Peyer's patch (tissue), 4 donors: ENCODE results near the gene GSTM2. TPM values are rescaled to one million over a fixed set of nuclear protein-coding genes. Genes with fewer than 3 reads are reported as not detected.

ENCODE experiments used
- DNase-seq, 3 donors: peaks; one replicate each; pipeline ENCODE4 v3.0.0-alpha.2; 2017 to 2019
- H3K27ac ChIP-seq, 4 donors: fragments of 200-600 bp; sonication (generic); one replicate each; pipeline ENCODE4 v1.5.1; 2016 to 2019
- H3K27me3 ChIP-seq, 2 donors: fragments of 200-600 bp; sonication (generic); one replicate each; pipeline ENCODE4 v1.5.1; 2019
- H3K36me3 ChIP-seq, 3 donors: fragments of 200-600 bp; sonication (generic); one replicate each; pipeline ENCODE4 v1.5.1; 2016 to 2019
- H3K4me1 ChIP-seq, 4 donors: fragments of 200-600 bp; sonication (generic); one replicate each; pipeline ENCODE4 v1.5.1; 2016 to 2019
- H3K4me3 ChIP-seq, 4 donors: fragments of 200-600 bp; sonication (generic); 1 replicate in 3 of 4; 2 replicates in 1 of 4; pipeline ENCODE4 v1.5.1; 2016 to 2019; ENCODE audit warnings: mild to moderate bottlenecking in 1 of 4
- H3K9me3 ChIP-seq, 4 donors: fragments of 200-600 bp; sonication (generic); one replicate each; pipeline ENCODE4 v1.5.1; 2016 to 2019; ENCODE audit warnings: mild to moderate bottlenecking in 1 of 4
- CTCF ChIP-seq, 6 experiments: fragments of 450-650 bp in 4 of 6; fragments of 200-600 bp in 2 of 6; sonication (generic) in 1 of 6; IDR thresholded peaks; one replicate each; pipeline ENCODE4 v1.5.1; 2017 to 2019; ENCODE audit warnings: antibody characterized with exemption in 6 of 6, mild to moderate bottlenecking in 3 of 6, moderate library complexity in 1 of 6
- POLR2A ChIP-seq, 2 donors: fragments of 450-650 bp; IDR thresholded peaks; one replicate each; pipeline ENCODE4 v1.5.1; 2017; ENCODE audit warnings: antibody characterized with exemption in 2 of 2, mild to moderate bottlenecking in 2 of 2, moderate library complexity in 2 of 2
- total RNA-seq, 4 donors: library from RNA; depleted of rRNA; stranded (reverse); fragments of >200 nt; gene quantifications; one replicate each; pipeline ENCODE4 v1.1.0, GENCODE V29; 2016

GSTM2 gene
- total RNA-seq, 4 donors from 2014 or later = 38.5 to 242 (median 116) TPM

DNA sequence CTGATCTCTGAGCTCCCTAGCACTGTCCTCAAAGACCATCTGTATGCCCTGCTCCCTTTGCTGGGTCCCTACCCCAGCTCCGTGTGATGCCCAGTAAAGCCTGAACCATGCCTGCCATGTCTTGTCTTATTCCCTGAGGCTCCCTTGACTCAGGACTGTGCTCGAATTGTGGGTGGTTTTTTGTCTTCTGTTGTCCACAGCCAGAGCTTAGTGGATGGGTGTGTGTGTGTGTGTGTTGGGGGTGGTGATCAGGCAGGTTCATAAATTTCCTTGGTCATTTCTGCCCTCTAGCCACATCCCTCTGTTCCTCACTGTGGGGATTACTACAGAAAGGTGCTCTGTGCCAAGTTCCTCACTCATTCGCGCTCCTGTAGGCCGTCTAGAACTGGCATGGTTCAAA, 49.9 kb downstream of the GSTM2 start:
- no peak for DNase-seq
- H3K27ac ChIP-seq = no peak overlapping the region
- TF ChIP-seq CTCF (IDR thresholded peaks at IDR 0.05) = no peak
- TF ChIP-seq POLR2A (IDR thresholded peaks at IDR 0.05) = no peak

DNA sequence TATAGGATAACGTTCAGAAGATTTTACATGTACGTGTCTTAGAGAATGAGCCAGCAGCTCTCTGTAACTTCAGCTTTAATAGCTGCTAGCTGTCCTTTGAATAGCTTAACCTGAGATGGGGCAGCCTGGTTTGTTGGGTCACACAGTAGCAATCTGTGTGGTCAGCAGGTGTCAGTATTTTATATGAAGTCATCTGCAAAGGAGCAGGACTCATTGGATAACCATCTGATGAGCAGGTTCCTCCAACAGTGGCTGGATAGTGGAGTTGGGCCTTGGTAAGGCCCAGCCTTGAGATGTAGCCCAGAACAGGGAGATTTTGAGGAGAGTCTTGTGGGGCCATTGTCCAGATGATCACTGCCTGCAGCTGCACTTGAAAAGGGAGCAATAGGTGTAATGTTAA, 50.6 kb downstream of the GSTM2 start:
- TF ChIP-seq POLR2A (IDR thresholded peaks at IDR 0.05) (no peak), CTCF (IDR thresholded peaks at IDR 0.05) (peak in 3 of 6 experiments; percentile 49 to 61 (median 51))
- DNase-seq = no peak
- Histone ChIP-seq H3K4me3 (no peak overlapping the region), H3K27me3 (no peaks in the 10 kb centered on the region), H3K27ac (no peak overlapping the region), H3K9me3 (no peaks in the 10 kb centered on the region), H3K4me1 (no peaks in the 10 kb centered on the region), H3K36me3 (no peaks in the 10 kb centered on the region)

More for the DNA sequence above, 49.9 kb downstream of the GSTM2 start:
- Histone ChIP-seq H3K4me3 (no peak overlapping the region), H3K36me3 (no peaks in the 10 kb centered on the region), H3K9me3 (no peaks in the 10 kb centered on the region), H3K4me1 (no peaks in the 10 kb centered on the region), H3K27me3 (no peaks in the 10 kb centered on the region)

DNA sequence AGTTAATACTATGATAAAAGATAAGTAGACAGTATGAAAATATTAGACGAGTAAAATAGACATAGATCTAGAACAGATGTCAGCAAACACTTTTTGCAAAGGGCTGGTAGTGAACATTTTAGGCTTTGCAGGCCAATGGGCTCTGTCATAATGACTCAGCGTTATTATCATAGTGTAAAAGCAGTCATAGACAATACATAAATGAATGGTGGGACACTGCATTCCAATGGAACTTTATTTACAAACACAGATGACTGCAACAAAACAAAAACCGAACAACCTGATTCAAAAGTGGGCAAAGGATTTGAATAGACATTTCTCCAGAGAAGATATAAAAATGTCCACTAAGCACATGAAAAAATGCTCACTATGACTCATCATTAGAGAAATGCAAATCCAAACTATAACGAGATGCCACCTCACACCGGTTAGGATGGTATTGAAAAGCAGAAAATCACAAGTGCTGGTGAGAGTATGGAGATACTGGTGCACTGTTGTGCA, 51.5 kb downstream of the GSTM2 start:
- Histone ChIP-seq H3K27ac (no peak overlapping the region), H3K4me1 (no peaks in the 10 kb centered on the region), H3K27me3 (no peaks in the 10 kb centered on the region), H3K9me3 (no peaks in the 10 kb centered on the region), H3K4me3 (no peak overlapping the region), H3K36me3 (no peaks in the 10 kb centered on the region)
- no peak for TF ChIP-seq CTCF (IDR thresholded peaks at IDR 0.05)
- no peak for TF ChIP-seq POLR2A (IDR thresholded peaks at IDR 0.05)
- no peak for DNase-seq

DNA sequence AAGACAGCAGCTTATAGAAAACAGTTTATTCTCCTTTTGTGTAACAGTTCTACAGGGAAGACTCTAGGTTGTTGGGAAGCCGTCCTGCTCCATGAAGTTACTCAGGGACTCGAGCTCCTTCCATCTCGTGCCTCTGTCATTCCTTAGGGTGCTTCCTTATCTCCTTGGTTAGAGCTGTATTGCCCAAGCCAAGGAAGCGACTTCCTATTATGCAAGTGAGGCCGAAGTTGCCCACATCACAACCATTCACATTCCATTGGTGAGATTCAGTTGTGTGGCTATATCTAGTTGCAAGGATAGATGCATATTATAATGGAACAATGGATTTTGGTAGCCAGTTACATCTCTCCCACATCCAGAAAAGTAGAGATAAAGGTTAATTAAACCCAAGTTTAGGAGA, 53.2 kb downstream of the GSTM2 start:
- no peak overlapping the region for H3K27ac ChIP-seq
- H3K4me3 ChIP-seq = no peak overlapping the region
- TF ChIP-seq CTCF (IDR thresholded peaks at IDR 0.05) (no peak), POLR2A (IDR thresholded peaks at IDR 0.05) (no peak)
- no peak for DNase-seq
- no peaks in the 10 kb centered on the region for H3K27me3 ChIP-seq
- no peaks in the 10 kb centered on the region for H3K36me3 ChIP-seq
- H3K9me3 ChIP-seq = no peaks in the 10 kb centered on the region
- H3K4me1 ChIP-seq = no peaks in the 10 kb centered on the region

DNA sequence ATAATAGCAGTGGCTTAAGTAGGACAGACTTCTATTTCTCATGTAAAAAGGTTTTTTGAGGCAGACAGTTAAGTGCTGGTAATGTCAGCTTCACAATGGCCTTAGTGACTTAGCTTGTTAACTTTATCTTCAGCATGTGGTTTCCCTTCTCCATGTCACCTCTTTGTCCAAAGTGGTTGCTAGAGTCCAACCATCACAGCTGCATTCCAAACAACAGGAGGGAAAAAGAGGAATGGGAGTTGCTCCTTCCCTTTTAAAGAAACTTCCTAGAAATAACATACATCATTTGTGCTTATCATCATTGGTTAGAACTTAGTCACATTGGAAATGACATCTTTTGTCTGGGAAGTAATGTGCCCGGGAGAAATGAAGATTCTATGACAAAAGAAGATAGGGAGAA, 54.1 kb downstream of the GSTM2 start:
- H3K36me3 ChIP-seq = no peaks in the 10 kb centered on the region
- no peak overlapping the region for H3K27ac ChIP-seq
- H3K9me3 ChIP-seq = no peaks in the 10 kb centered on the region
- no peak overlapping the region for H3K4me3 ChIP-seq
- H3K4me1 ChIP-seq = no peaks in the 10 kb centered on the region
- DNase-seq = no peak
- TF ChIP-seq CTCF (IDR thresholded peaks at IDR 0.05) (no peak), POLR2A (IDR thresholded peaks at IDR 0.05) (no peak)
- no peaks in the 10 kb centered on the region for H3K27me3 ChIP-seq
